GM11168 (cell line): ENCODE results near the gene ARHGAP22.

Source experiments
- in situ Hi-C: fragments of 300-500 bp; cut with MboI; formaldehyde crosslinking; loops from one replicate; pipeline ENCODE4 v1.12.0; 2022; ENCODE audit warnings: low sequenced_read_pairs; ENCODE audit not compliant: unreplicated experiment

ARHGAP22 gene

DNA sequence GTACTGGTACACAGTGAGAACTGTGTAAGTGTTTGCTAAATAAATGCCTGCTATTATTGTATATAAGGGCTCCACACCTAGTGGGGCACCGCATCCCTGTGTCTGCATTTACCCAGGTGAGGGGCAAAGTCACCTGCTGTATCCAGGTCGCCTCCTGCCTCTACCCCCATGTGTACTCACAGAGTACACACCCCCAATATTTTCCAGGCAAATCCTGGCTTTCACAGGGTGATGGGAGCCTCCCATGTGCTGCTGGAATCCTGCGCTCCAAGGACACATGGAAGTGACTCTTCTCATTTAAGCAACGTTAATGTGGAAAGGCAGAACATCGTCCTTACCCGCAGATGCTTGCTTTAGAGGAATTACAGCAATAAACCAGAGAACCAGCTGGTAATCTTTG is 48.2 kb downstream of the ARHGAP22 start:
- in situ Hi-C loops = no loop called here

DNA sequence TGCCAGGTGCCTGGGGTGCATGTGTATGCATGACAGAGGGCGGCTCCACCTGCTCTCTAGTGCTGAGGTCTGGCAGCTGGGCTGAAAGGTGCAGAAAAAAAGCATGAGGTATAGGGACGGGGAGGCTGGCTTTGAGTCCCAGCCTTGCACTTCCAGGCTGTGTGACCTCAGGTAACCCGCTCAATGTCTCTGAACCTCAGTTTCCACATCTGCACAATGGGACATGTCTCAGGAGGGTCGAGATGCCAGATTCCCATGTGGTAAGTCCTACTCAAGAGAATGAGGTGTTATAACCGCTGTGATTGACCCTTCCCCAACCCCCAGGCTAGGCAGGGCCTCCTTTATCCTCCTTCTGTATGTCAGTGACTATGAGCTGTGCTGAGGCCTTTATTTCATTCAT is 48.8 kb downstream of the ARHGAP22 start:
- in situ Hi-C loops = no loop called here

DNA sequence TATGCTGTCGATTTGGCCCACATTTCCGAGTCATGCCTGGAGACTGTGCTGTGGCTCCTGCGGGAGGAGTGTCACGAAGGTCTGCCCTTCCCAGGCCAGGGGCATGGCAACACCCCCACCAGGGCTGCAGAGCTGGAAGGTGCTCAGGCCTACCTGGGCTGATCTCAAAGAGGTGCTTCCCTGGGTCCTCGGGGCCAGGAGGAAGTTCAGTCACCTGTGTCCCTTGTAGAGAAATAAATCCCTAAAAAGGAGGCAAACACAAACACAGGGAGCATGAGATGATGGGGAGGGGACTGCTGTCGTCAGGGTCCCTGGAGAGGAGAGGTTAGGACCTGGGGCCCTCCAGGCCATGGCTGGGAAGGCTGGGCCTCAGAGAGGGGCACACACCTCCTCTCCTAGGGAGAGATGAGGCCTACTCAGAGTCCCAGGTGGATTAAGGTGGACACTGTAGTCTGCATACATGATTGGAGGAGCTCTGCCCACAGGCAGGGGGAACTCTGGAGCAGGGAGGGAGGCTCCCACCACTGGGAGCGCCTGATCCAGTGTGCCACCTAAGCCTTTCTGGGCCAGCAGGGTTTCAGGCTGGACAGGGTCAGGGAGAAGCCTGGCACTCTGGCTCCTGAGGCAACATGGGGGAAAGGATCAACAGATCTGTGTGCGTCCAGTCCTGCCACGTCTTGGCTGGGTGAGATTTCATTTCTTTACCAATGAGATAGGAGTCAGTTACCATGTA is 49.4 kb downstream of the ARHGAP22 start:
- in situ Hi-C loops = no loop called here

DNA sequence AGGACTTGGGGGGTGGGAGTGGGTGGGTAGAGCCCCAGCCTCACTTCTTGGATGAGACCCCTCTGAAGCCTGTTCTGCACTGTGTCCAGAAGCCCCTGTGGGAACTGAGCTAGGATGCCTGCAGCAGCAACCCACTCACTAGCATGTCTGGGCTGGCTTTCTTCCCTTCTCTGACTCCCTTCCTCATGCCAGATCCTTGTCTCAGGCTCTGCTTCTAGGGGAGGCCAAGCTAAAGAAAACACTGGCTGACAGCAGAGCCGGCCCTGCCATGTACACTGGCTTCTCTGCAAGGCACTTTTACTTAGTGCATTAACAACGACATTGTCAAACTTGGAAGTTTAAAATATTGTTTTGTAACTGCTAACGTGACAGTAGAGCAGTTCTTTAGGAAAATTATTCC is 50.2 kb downstream of the ARHGAP22 start:
- in situ Hi-C loops = no loop called here

DNA sequence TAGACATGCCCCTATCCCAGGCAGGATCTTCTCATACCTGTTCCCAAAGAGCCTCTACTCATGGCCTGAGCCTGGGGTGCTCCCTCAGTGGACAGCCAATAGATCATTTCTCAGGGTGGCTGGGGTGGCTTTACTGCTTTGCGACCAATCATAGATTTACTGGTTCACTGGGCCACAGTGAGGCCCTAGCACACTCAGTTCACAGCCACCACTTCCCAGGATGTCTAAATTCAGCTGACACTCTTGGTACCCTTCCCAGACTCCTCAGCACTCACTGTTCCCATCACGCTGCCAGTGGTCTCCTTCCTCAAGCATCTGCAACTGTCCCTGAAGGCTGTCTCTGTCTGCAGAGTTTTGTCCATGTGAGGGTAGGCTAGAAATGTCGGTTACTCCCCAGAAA is 50.6 kb downstream of the ARHGAP22 start:
- in situ Hi-C loops = no loop called here

DNA sequence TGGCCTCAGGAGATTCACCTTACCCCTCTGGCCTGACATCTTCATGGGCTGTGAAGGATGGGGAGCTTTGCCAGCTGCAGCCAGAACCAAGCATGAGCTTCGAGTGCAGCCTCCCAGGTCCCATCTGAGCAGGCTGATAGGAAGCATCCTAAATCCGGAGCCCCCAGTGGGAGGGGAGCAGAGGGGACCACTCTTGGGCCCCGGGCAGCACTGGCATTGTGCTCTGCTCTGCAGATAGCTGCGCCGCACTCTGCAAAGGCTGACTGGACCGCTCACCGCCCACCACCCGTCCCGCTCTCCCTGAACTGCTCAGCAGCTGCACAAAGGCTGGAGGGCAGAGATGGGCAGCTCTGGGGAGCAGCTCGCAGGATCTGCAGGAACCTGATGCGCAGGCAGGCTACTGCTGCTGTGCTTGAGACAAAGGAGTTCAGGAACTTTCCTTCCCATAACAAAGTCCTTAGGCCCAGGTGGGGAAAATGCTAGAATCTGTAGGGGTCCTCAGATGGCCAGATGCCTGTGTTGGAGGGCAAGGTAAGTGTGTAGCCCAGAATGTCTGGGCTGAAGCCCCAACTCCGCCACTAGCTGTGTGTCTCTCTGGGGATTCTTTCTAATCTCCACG is 51.8 kb downstream of the ARHGAP22 start:
- in situ Hi-C loops = no loop called here

DNA sequence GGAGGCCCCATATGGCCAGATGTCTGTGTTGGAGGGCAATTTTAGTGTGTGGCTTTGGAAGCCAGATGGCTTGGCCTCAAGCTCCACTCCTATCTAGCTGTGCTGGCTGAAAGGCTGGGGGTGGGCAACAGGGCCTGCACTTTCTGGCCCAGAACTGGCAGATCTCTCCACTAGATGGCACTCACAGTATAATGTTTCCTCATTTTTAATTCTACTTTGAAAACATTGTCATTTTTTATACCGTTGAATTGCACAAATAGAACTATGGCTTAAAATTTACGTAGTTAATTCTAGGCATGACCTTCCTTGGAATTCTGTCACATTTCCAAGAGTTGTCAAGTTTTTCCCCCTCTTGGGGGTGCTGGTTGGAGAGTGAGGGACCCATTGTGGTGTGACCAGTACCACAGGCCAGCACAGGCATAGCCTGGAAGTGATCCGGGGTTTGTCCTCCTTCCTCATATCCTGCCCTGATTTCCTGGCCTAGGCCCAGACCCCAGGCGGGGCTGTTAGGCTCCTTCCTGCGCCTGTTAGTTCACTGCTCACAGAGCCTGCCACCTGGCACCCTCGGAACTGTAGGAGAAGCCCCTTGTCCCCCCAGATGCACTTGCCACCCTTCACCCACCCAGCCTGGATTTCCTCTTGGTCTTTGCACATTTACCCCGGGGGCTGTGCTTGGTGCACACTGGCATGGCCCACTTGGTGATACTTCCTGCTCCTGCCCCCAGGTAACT is 52.8 kb downstream of the ARHGAP22 start:
- in situ Hi-C loops = no loop called here

DNA sequence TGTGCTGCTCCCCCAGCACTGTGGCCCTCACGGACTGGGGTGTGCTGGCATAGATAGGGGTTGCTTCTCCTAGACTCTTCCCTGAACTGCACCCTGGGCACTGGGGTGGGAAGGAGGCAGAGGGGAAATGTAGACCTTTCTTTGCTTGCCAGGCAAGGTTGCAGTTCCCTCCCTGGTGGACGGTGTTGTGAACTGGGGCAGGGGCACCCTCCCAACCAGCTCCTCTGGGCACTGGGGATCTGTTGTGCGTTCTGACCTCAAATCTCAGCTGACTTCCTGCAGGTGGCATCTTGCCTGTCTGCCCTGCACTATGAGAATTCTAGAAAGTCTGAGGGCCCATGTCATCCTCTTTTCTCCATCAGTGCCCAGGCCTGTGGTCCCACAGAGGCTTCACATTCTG is 53.9 kb downstream of the ARHGAP22 start:
- in situ Hi-C loops = no loop called here

DNA sequence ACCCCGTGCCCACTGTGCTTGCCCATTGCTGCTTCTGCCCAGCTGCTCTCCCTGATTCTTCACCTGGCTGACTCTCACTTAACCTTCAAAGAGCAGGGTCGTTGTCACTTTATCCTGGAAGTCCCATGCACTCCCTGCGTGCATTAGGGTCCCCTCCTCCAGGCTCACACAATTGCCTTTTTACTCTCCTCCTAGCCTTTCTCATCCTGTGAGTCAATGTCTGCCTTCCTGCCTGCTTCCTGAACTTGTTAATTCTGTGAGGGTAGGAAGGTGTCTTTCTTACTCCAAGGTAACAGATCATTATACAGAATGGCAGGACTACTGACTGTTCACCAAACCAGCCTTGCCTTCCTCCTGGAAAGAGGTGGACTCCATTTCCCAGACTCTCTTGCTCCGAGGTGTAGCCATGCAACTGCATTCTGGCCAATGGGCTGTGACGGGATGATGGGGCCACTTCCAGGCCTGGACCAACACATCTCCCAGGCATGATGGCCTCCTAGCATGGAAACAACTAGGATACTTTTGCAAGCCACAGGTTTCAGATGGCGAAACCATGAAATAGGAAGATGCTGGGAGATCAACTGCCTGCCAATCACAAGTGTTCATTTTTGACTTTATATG is 54.7 kb downstream of the ARHGAP22 start:
- in situ Hi-C loops = no loop called here

DNA sequence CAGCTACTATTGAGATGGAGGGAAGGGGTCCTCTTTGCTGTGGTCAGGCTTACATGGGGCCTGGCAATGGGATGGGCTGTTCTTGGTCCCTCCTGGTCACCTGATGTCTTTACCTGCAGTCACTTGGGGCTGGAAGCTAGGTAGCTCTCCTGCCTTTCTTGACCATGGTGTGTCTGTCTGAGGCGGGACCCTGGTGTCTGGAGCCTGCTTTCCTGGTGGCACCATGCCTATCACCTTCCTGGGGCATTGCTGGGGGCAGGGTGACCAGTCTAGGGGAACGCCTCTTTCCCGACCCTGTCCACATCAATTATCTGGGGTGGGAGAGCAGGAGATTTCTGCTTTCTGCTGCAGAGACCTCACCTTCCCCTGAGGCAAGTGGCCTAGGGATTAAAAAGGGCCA is 55.6 kb downstream of the ARHGAP22 start:
- in situ Hi-C loops = no loop called here

DNA sequence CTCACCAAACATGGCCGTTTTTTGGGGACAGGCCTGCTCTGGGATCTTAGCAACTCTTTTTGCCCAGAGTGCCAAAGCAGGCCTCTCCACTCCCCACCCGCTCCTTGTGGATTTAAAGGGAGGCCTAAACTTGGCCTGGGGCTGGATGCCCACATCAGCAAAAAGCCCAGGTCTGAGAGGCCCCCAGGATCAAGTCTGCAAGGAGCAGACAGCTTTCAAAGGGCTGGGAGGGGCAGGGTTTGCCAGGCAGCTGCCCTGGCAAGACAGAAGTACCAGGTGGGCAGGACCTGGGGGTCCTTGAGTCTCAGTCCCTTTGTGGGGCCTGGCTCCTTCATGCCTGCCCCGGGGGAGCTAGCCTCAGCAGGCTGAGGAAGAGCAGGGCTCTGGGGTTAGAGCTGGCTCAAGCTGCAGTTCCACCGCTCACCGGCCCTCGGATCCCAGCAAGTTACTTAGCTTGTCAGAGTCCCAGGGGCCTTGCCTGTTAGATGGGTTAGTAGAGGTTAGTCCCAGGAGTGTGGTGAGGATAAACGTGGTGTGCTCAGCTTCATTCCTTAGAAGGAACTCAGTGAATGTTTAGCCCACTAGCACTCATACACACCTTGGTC is 56.2 kb downstream of the ARHGAP22 start:
- in situ Hi-C loops = no loop called here

DNA sequence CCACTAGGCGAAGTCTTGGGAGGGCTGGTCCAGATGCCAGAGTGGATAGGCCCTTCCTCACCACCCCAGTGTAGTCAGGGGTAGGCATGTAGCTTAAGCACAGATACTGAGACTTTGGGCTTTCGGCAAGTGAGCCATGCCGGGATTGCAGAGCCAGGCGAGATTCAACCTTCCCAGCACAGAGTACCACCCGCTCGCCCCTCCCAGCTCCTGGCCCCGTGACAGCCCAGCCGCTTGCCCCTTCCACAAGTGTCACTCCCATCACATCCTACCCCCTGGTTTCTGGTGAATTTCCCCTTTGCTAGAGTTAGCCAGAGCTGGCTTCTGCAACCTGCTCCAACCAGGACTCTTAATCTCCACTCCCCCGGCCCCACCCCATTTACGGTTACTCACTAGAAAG is 56.9 kb downstream of the ARHGAP22 start:
- in situ Hi-C loops = no loop called here

DNA sequence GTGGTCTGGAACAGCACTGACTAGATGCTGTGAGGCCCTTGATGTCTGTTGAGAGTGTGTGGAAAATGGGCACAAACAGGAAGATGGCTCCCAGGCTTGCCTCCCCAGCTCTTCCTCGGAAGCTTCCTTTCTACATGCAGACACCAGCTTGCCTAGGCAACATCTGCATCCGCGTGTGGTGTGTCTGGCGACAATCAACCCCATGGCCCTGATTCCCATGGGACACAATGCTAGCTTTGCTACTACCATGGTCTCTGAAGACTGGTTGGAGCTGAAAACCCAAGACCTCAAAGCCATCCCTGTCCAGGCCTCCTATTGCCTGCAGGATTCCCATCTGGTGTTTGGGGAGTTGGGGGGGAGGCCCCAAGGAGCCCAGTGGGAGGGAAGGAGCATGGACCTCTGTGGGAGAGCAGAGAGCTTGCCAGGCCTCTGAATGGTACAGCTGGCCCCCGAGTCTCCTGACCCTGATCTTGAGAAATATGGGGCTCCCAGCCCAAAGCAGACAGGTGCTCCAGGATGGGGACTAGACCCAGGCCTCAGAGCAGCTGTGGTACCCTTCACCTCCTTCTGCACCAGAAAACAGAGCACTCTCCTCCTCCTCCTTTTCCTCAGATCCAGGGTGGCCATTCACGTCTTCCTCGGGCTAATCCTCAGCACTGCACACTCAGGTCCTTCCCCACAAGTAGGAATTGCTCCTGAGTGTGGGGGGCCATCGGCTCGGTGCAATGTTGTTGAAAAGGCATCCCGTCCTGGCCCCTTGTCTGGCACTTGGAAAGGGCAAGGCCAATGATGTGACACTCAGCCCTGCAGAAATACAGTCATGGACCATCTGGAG is 57.6 kb downstream of the ARHGAP22 start:
- in situ Hi-C loops = no loop called here

DNA sequence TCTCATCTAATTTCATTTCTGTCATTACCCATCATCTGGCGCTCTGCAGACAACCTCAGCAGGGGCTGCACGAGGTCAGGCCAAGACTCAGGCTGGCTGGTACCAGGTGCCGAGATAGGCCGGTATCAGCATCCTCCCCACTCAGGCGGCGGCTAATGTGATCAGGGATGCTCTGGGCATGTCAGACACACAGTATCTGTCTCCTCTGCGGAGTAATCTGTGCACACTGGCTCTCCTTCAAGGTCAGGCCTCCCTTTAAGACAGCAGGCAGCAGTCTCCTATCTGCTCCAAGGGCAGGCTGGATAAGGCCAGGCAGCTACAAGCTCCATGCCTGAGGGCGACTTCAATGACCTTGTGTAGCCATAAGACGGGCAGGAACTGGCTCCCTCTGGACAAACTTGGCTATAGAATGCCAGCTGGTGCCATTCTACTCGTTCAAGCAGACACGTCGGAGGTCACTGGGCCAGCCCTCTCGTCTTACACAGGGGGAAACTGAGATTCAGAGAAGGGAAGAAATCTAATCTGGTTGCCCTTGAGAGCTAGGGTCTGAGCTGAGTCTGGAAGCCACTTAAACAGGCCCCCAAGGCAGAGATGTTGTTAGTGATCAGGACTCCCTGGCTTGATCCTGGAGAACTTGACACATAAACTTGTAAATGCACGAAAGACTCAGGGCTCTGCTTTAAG is 59.3 kb downstream of the ARHGAP22 start:
- in situ Hi-C loops = no loop called here

DNA sequence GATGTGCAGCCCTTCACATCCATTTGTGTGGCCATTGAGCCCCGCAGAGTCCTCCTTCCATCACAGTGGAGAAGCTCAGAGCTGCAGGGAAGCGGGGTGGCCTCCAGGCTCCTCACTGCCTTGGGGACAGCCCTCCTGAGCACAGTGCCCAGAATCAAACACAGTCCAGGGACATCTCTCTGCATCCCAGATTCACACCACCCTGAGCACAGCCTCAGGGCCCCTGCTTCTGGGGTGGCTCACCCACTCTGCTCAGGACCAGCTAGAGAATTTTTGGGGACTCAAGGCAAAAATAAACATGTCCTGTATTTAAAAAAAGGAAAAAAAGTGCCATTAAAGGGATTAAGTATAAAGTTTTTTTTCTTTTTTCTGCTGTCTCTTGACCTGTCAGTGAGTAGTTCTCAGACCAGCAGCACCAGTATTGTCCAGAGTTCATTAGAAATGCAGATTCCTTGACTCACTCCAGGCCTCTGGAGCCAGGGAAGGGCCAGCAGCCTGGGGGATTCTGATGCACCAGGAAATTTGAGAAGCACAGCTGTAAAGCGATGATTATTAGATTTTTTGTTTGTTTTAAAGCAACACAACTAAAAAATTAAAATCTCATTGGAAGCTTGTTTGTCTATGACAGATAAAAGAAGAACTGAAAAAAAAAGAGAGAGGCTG is 61.6 kb downstream of the ARHGAP22 start:
- in situ Hi-C loops = no loop called here

DNA sequence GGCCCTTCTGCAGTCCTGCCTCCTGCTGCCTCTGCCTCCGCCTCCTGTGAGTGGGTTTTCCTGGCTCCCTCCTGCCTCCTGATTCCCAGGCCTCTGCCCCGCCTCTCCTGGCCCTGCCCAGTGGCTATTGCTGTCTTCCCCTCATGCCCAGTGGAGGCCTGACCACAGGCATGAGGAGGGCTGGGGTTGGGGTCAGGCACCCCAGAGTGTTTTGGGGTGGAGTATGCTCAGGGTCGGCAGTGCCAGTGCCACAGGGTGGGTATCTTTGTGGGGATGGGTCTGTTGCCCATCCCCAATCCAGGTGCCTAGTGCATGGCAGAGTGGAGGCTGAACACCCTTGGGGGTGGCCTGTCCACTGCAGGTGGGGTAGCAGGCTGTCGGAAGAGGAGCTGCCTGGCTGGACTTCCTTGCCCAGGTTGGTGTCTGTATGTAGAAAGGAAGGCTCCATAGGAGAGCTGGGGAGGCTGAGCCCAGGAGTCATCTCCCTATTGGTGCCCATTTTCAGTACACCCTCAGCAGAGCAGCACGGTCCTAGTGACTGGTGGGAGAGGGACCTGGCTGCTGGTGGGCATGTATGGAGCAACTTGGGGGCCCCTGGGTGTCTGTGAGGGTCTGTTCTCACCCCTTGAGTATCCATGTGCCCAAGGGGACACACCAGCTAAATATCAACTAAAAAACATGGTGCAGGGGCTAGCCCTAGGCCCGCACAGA is 62.2 kb downstream of the ARHGAP22 start:
- in situ Hi-C loops = no loop called here

DNA sequence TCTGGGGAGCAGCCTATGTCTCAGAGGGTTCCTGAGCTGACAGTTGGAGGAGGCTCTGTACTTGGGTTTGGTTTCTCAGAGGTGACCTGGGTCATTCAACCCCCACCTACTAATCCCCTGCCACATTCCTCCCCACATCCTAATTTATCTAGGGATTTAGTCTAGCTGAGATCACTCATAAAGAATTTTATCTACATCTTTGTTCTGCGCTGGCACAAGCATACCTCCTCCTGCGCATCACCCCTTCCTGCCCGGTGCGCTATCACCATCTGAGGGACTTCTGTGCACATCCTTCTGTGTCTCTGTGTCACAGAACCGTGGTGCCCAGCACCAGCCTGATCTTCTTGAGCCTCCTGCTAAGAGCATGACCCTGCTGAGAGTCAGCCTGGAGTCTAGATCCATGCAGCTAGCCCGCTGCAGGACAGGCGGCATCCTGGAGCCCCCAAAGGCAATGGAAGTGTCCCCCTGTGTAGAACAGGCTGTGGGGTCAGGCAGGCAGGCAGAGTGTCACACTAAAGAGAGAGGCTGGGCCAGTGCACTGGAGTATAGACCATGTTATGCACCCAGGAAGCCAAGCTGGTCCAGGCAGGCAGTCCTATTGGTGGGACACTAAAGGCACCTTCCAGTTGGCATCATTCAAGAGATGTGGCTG is 63.6 kb downstream of the ARHGAP22 start:
- in situ Hi-C loops = no loop called here

DNA sequence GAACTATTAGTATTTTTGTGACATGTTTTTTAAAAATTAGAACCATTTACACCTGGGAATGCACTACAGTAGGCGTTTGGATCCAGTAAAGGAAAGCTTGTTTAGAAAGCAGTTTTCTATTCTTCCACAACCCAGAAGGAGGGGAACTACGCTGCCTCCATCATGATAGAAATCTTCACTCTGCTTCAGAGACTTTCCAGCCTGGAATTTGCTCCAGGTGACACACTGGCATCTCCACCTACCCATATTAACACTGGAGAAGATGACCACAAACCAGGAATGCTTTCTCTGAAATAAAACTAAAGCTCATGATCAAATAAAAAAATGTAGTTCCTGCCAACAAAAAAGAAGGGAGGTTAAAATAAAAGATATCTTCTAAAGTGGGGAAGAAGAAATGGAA is 66.3 kb downstream of the ARHGAP22 start:
- in situ Hi-C loops = no loop called here
